ENCODE measurements around the gene NFIX.

Gene NFIX

DNA sequence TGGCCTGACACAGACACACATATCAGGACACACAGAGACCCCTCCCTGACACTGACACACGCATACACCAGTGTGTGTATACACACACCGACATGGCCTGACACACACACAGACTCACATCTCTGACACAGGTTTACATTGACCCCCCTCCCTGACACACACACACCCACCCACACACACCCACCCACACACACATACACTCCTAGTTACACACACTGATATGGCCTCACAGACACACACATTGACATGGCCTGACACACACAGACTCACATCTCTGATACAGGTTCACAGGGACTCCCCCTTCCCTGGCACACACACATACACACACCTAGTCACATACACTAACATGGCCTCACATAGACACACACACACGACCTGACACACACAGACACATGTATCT lies 4.4 kb upstream of the NFIX start:
- in situ Hi-C loops (cut with MboI; ENCODE audit: low pct_unique_long_range_greater_than_20kb, low sequenced_read_pairs, unreplicated experiment) = no loop called here
- no peak for TF ChIP-seq CTCF (IDR thresholded peaks at IDR 0.05; ENCODE audit: extremely low read depth, insufficient read depth, missing control alignments)
- DNase-seq (ENCODE audit: low spot score) = no peak

DNA sequence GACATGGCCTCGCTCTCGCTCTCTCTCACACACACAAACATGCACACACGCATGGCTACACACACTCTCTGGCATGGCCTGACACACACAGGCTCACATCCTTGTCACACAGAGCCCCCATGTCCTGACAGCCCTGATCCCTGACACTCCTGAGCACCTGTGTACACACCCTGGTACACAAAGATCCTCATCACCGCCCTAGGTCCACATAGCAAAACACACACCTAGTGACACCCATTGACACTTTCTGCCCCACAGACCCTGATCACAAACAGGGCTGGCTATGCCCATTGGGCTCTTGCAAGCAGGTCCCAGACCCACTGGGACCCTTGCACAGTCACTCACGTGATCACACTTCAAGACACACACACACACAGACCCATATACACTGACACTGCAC lies 4.0 kb upstream of the NFIX start:
- TF ChIP-seq CTCF (IDR thresholded peaks at IDR 0.05; ENCODE audit: extremely low read depth, insufficient read depth, missing control alignments) = no peak
- in situ Hi-C loops (cut with MboI; ENCODE audit: low pct_unique_long_range_greater_than_20kb, low sequenced_read_pairs, unreplicated experiment) = no loop called here
- DNase-seq (ENCODE audit: low spot score) = no peak

GRCh38 chr19:12992729-12993128 lies 2.5 kb upstream of the NFIX start:
- in situ Hi-C loops (cut with MboI; ENCODE audit: low pct_unique_long_range_greater_than_20kb, low sequenced_read_pairs, unreplicated experiment) = no loop called here
- no peak for TF ChIP-seq CTCF (IDR thresholded peaks at IDR 0.05; ENCODE audit: extremely low read depth, insufficient read depth, missing control alignments)
- DNase-seq (ENCODE audit: low spot score) = no peak

GRCh38 chr19:12993562-12993961 lies 1.7 kb upstream of the NFIX start:
- in situ Hi-C loops (cut with MboI; ENCODE audit: low pct_unique_long_range_greater_than_20kb, low sequenced_read_pairs, unreplicated experiment) = no loop called here
- TF ChIP-seq CTCF (IDR thresholded peaks at IDR 0.05; ENCODE audit: extremely low read depth, insufficient read depth, missing control alignments) = no peak
- DNase-seq (ENCODE audit: low spot score) = no peak

- TF ChIP-seq CTCF (IDR thresholded peaks at IDR 0.05; ENCODE audit: extremely low read depth, insufficient read depth, missing control alignments) = no peak
- DNase-seq (ENCODE audit: low spot score) = peak; percentile 83
- in situ Hi-C loops (cut with MboI; ENCODE audit: low pct_unique_long_range_greater_than_20kb, low sequenced_read_pairs, unreplicated experiment) = no loop called here
These were observed 526 bp downstream of the NFIX start for GRCh38 chr19:12995596-12996405.

DNA sequence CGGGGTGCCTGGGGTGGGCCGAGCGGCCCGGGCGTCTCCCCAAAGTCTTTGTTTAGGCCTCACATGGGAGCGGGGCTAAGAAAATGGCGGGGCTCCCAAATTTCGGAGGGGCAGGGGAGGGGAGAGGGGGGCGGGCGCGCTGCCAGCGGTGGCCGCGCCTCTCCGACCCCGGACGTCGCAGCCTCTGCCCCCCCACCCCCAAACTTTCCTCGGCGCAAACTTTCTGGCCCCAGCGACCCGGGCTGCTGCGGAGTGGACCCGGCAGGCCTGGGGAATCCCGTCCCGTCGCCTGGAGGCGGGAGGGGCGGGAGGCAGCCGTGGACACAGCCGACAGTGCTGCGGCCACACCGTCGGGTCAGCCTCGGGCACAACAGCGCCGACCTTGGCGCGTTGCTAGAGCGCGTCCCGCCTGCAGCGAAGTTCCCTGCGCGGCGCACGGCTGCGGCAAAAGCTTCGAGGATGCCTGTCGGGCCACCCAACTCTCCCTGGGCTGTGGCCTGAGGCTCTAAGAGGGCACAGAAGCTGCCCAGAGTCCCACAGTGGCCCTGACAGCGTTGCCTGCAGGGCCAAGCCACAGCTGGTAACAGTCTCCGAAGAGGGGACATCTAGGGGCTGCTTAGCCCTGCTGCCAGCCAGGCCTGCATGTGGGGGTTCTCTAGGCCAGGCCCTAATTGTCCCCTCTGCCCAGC lies 1.3 kb downstream of the NFIX start:
- DNase-seq (ENCODE audit: low spot score) = no peak
- in situ Hi-C loops (cut with MboI; ENCODE audit: low pct_unique_long_range_greater_than_20kb, low sequenced_read_pairs, unreplicated experiment) = no loop called here
- no peak for TF ChIP-seq CTCF (IDR thresholded peaks at IDR 0.05; ENCODE audit: extremely low read depth, insufficient read depth, missing control alignments)
